Spleen (tissue), 11 donors: ENCODE results near the gene GTF3C6. TPM values are rescaled to one million over a fixed set of nuclear protein-coding genes. Genes with fewer than 3 reads are reported as not detected.
"Not testable (repeated sequence)": the region's sequence is repeated elsewhere in the genome, so short reads cannot be mapped to it uniquely, and the experiment has no call there.

Source experiments
- DNase-seq: peaks from one replicate; pipeline ENCODE4 v3.0.0-alpha.2; 2020
- H3K27ac ChIP-seq, 8 donors: fragments of 200-600 bp; sonication (generic) in 7 of 8; 1 replicate in 4 of 8; 2 replicates in 4 of 8; pipeline versions ENCODE4 v1.5.0 to v1.8.0; 2016 to 2021; ENCODE audit warnings: inconsistent platforms in 4 of 8, mild to moderate bottlenecking in 4 of 8, moderate library complexity in 1 of 8
- H3K27me3 ChIP-seq, 7 donors: fragments of 200-600 bp; sonication (generic) in 6 of 7; replicated peaks in 1 of 7; 1 replicate in 4 of 7; 2 replicates in 3 of 7; pipeline versions ENCODE4 v1.5.0 to v1.8.0; 2016 to 2021; ENCODE audit warnings: inconsistent platforms in 3 of 7, mild to moderate bottlenecking in 1 of 7
- H3K36me3 ChIP-seq, 6 donors: fragments of 200-600 bp; sonication (generic) in 5 of 6; 1 replicate in 4 of 6; 2 replicates in 2 of 6; pipeline versions ENCODE4 v1.5.0 to v1.8.0; 2016 to 2021; ENCODE audit warnings: inconsistent platforms in 2 of 6
- H3K4me1 ChIP-seq, 6 donors: fragments of 200-600 bp; sonication (generic) in 5 of 6; 1 replicate in 3 of 6; 2 replicates in 3 of 6; pipeline versions ENCODE4 v1.5.0 to v1.8.0; 2016 to 2021; ENCODE audit warnings: inconsistent platforms in 3 of 6
- H3K4me3 ChIP-seq, 8 donors: fragments of 200-600 bp; sonication (generic) in 7 of 8; 1 replicate in 4 of 8; 2 replicates in 4 of 8; pipeline versions ENCODE4 v1.5.0 to v1.8.0; 2016 to 2021; ENCODE audit warnings: inconsistent platforms in 4 of 8, mild to moderate bottlenecking in 4 of 8, moderate library complexity in 2 of 8
- H3K9me3 ChIP-seq, 8 donors: fragments of 200-600 bp; sonication (generic) in 7 of 8; 1 replicate in 4 of 8; 2 replicates in 4 of 8; pipeline versions ENCODE4 v1.5.0 to v1.8.0; 2016 to 2021; ENCODE audit warnings: inconsistent platforms in 4 of 8
- CTCF ChIP-seq, 11 experiments: fragments of 200-600 bp in 7 of 11; fragments of 450-650 bp in 4 of 11; sonication (generic) in 4 of 11; IDR thresholded peaks in 8 of 11; conservative IDR thresholded peaks in 3 of 11; 1 replicate in 7 of 11; 2 replicates in 4 of 11; pipeline versions ENCODE4 v1.4.0 to v1.8.0; 2016 to 2021; ENCODE audit warnings: antibody characterized with exemption in 11 of 11, inconsistent platforms in 4 of 11, mild to moderate bottlenecking in 1 of 11
- POLR2A ChIP-seq, 3 donors: fragments of 450-650 bp; IDR thresholded peaks; one replicate each; pipeline ENCODE4 v1.5.1; 2017; ENCODE audit warnings: antibody characterized with exemption in 3 of 3, mild to moderate bottlenecking in 1 of 3
- POLR2AphosphoS5 ChIP-seq, 3 donors: sonication (generic); formaldehyde crosslinking; IDR thresholded peaks; one replicate each; pipeline ENCODE4 v1.5.1; 2017; ENCODE audit warnings: antibody characterized with exemption in 3 of 3
- WGBS, 5 donors: extraction: QIAGEN DNeasy Blood & Tissue Kit in 3 of 5; methylation state at CpG; one replicate each; pipeline versions ENCODE4 v1.1.5 to v1.1.7; 2013 to 2018; 5-methylcytosine and 5-hydroxymethylcytosine counted together
- intact Hi-C: fragments of 100-400 bp; cut with DNase I; formaldehyde crosslinking; loops from one replicate; pipeline ENCODE4 v1.15.0; 2023; ENCODE audit warnings: low total_unique reads
- polyA plus RNA-seq, 3 donors: library from polyadenylated mRNA; stranded (reverse); fragments of 200-250 nt; gene quantifications; one replicate each; pipeline ENCODE4 v1.2.1, GENCODE V29; 2013
- total RNA-seq, 7 donors: library from RNA; depleted of rRNA in 3 of 7; stranded (reverse); fragments of >200 nt in 3 of 7; fragmentation: NEBNext Ultra II Directional in 4 of 7; extraction: Animal tissue kit (Norgen Biotek cat#: 25700) in 4 of 7; gene quantifications; one replicate each; pipeline versions ENCODE4 v1.1.0 to v1.2.1, GENCODE V29; 2016 to 2021
- donor health status: healthy with polysubstance abuse.
- donor health status: DM: no; HTN: no; CAD: no; lungs with moderate emphysema.
- donor health status: DM: no; HTN: no; CAD: no.
- donor health status: Bipolar disorder and iron deficiency.
- donor health status: healthy.
- donor health status: DM: no; HTN: no; CAD: no.
- donor health status: DM: yes; HTN: yes; CAD: no.

Gene GTF3C6
- total and polyA plus RNA-seq, 10 donors, result 27.7 to 61.5 (median 46.4) TPM

GRCh38 chr6:111002350-111002749 is 43.8 kb downstream of the GTF3C6 start:
- intact Hi-C loops, result no loop called here
- 96 to 100% (median 97%) methylated on average over 3 of the region's 3 CpGs for WGBS, 5 donors
- no peaks in the 10 kb centered on the region for H3K27me3 ChIP-seq
- H3K4me1 ChIP-seq, result no peaks in the 10 kb centered on the region
- no peak overlapping the region for H3K27ac ChIP-seq
- DNase-seq, result no peak
- H3K9me3 ChIP-seq, result no peaks in the 10 kb centered on the region
- no peak for TF ChIP-seq CTCF (IDR thresholded peaks at IDR 0.05 in 8 of 11, conservative IDR thresholded peaks at IDR 0.05 in 3 of 11)
- TF ChIP-seq POLR2A (IDR thresholded peaks at IDR 0.05), result no peak
- no peak for TF ChIP-seq POLR2AphosphoS5 (IDR thresholded peaks at IDR 0.05)
- H3K36me3 ChIP-seq, result peaks cover 0 to 100% (median 88%) of the 10 kb centered on the region in 6 donors
- H3K4me3 ChIP-seq, result no peak overlapping the region

- Histone ChIP-seq H3K27ac (no peak overlapping the region), H3K27me3 (no peaks in the 10 kb centered on the region), H3K4me3 (no peak overlapping the region), H3K36me3 (peaks cover 0 to 97% (median 67%) of the 10 kb centered on the region in 6 donors), H3K9me3 (no peaks in the 10 kb centered on the region), H3K4me1 (no peaks in the 10 kb centered on the region)
- TF ChIP-seq POLR2AphosphoS5 (IDR thresholded peaks at IDR 0.05), result no peak
- TF ChIP-seq CTCF (IDR thresholded peaks at IDR 0.05 in 8 of 11, conservative IDR thresholded peaks at IDR 0.05 in 3 of 11), result peak in 9 of 11 experiments; percentile 18 to 47 (median 39)
- intact Hi-C loops, result no loop called here
- DNase-seq, result no peak
- 74 to 88% (median 83%) methylated on average over 2 of the region's 2 CpGs for WGBS, 5 donors
These were observed 53.0 kb downstream of the GTF3C6 start for GRCh38 chr6:111011360-111012142.

GRCh38 chr6:111012143-111012452 is 53.6 kb downstream of the GTF3C6 start:
- no peak for TF ChIP-seq CTCF (IDR thresholded peaks at IDR 0.05 in 8 of 11, conservative IDR thresholded peaks at IDR 0.05 in 3 of 11)
- no peak for TF ChIP-seq POLR2AphosphoS5 (IDR thresholded peaks at IDR 0.05)
- no peak for TF ChIP-seq POLR2A (IDR thresholded peaks at IDR 0.05)
- WGBS, 5 donors, result 82 to 92% (median 87%) methylated on average over 2 of the region's 2 CpGs
- peaks cover 0 to 97% (median 62%) of the 10 kb centered on the region in 6 donors for H3K36me3 ChIP-seq
- H3K4me1 ChIP-seq, result no peaks in the 10 kb centered on the region
- no peak overlapping the region for H3K4me3 ChIP-seq
- DNase-seq, result no peak
- H3K27ac ChIP-seq, result no peak overlapping the region
- H3K9me3 ChIP-seq, result no peaks in the 10 kb centered on the region
- intact Hi-C loops, result no loop called here
- H3K27me3 ChIP-seq, result no peaks in the 10 kb centered on the region

GRCh38 chr6:111012520-111012919 is 54.0 kb downstream of the GTF3C6 start:
- H3K4me3 ChIP-seq, H3K27ac ChIP-seq, H3K9me3 ChIP-seq, DNase-seq, H3K4me1 ChIP-seq, H3K27me3 ChIP-seq, intact Hi-C loops: not testable (repeated sequence)
- peaks cover 0 to 97% (median 61%) of the 10 kb centered on the region in 6 donors for H3K36me3 ChIP-seq
- WGBS, 5 donors, result 72 to 100% (median 97%) methylated on average over 4 of the region's 4 CpGs
